ENCODE data around the gene EIF6. TPM values are rescaled to one million over a fixed set of nuclear protein-coding genes. Genes with fewer than 3 reads are reported as not detected.
"Not testable (repeated sequence)": the region's sequence is repeated elsewhere in the genome, so short reads cannot be mapped to it uniquely, and the experiment has no call there.

EIF6 gene
- total RNA-seq, 5 donors from 2014 or later (not counting 1 experiment from before 2014, with no cell fraction given): 43.8 to 70.7 (median 69.6) TPM

- Mint-ChIP-seq H3K4me1 (peaks cover 18 to 31% (median 26%) of the 10 kb centered on the region in 3 donors), H3K27me3 (no peaks in the 10 kb centered on the region), H3K36me3 (peaks cover 29% of the 10 kb centered on the region), H3K4me3 (no peak overlapping the region), H3K9me3 (no peaks in the 10 kb centered on the region), H3K27ac (peak overlapping the region; percentile 64 to 71)
- Histone ChIP-seq H3K27ac (ENCODE audit: low read length) (peak overlapping the region; percentile 62), H3K36me3 (ENCODE audit: control insufficient read depth in 2 of 2, extremely low read depth in 1 of 2, insufficient read depth in 1 of 2, low read length in 1 of 2) (no peaks in the 10 kb centered on the region), H3K9me3 (no peaks in the 10 kb centered on the region), H3K27me3 (replicated peaks in 1 of 2; ENCODE audit: control insufficient read depth in 2 of 2, extremely low read depth in 1 of 2, insufficient read depth in 2 of 2, low read length in 1 of 2) (no peaks in the 10 kb centered on the region), H3K4me1 (ENCODE audit: control insufficient read depth in 1 of 2, extremely low read depth in 1 of 2, insufficient read depth in 2 of 2, low read length in 2 of 2) (peaks cover 11 to 32% of the 10 kb centered on the region in 2 experiments), H3K4me3 (ENCODE audit: control insufficient read depth in 1 of 2, extremely low read depth in 1 of 2, low read length in 1 of 2) (no peak overlapping the region)
- 78% methylated on average over 2 of the region's 3 CpGs for WGBS (ENCODE audit: insufficient coverage)
- ChIA-PET POLR2A (interaction anchor here in 1 of 2 donors (0.6 kb wide), 1 partner anchor 43 kb away, joined by 3 read pairs; no protein-coding TSS in a partner anchor), CTCF (interaction anchor here in 1 of 2 donors (0.6 to 0.7 kb wide), 2 partner anchors 106 to 697 kb away, joined by 3 to 6 read pairs; no protein-coding TSS in a partner anchor)
- ATAC-seq (replicated peaks in 1 of 4) (no peak), DNase-seq (peak in 1 of 35 experiments; percentile 37)
Measured at GRCh38 chr20:35253010-35253409, 31.6 kb downstream of the EIF6 start.

GRCh38 chr20:35252598-35252997 lies 32.0 kb downstream of the EIF6 start:
- H3K27me3 ChIP-seq (replicated peaks in 1 of 2; ENCODE audit: control insufficient read depth in 2 of 2, extremely low read depth in 1 of 2, insufficient read depth in 2 of 2, low read length in 1 of 2); H3K4me3 ChIP-seq (ENCODE audit: control insufficient read depth in 1 of 2, extremely low read depth in 1 of 2, low read length in 1 of 2); H3K9me3 ChIP-seq; DNase-seq; H3K36me3 ChIP-seq (ENCODE audit: control insufficient read depth in 2 of 2, extremely low read depth in 1 of 2, insufficient read depth in 1 of 2, low read length in 1 of 2); H3K27me3 Mint-ChIP-seq; H3K9me3 Mint-ChIP-seq: not testable (repeated sequence)
- CTCF ChIA-PET: interaction anchor here in 1 of 2 donors (0.5 to 1.2 kb wide), 5 partner anchors 25 to 697 kb away, joined by 3 to 6 read pairs (median 4); partner anchors contain the start of gene EIF6
- Histone ChIP-seq H3K27ac (ENCODE audit: low read length) (peak overlapping the region; percentile 93), H3K4me1 (ENCODE audit: control insufficient read depth in 1 of 2, extremely low read depth in 1 of 2, insufficient read depth in 2 of 2, low read length in 2 of 2) (peaks cover 11 to 32% of the 10 kb centered on the region in 2 experiments)
- POLR2A ChIA-PET: interaction anchor here in 1 of 2 donors (0.7 kb wide), 1 partner anchor 427 kb away, joined by 3 read pairs; the partner anchor contains the start of gene NCOA6
- peak in 1 of 4 experiments; percentile 12 for ATAC-seq (replicated peaks in 1 of 4)
- WGBS (ENCODE audit: insufficient coverage): 100% methylated on average over 1 of the region's 2 CpGs
- H3K36me3 Mint-ChIP-seq: peaks cover 33% of the 10 kb centered on the region
- H3K27ac Mint-ChIP-seq: peak overlapping the region; percentile 97 to 98
- H3K4me1 Mint-ChIP-seq: peaks cover 18 to 31% (median 26%) of the 10 kb centered on the region in 3 donors
- peak overlapping the region; percentile 47 to 52 (median 52) for H3K4me3 Mint-ChIP-seq

GRCh38 chr20:35252037-35252461 lies 32.5 kb downstream of the EIF6 start:
- H3K4me1 Mint-ChIP-seq: peaks cover 18 to 31% (median 26%) of the 10 kb centered on the region in 3 donors
- peak; percentile 72 to 95 (median 86) for ATAC-seq (replicated peaks in 1 of 4)
- peak in 31 of 35 experiments; percentile 16 to 74 (median 39) for DNase-seq
- Histone ChIP-seq H3K9me3 (no peaks in the 10 kb centered on the region), H3K36me3 (ENCODE audit: control insufficient read depth in 2 of 2, extremely low read depth in 1 of 2, insufficient read depth in 1 of 2, low read length in 1 of 2) (peaks cover 0 to 2% of the 10 kb centered on the region in 2 donors), H3K27ac (ENCODE audit: low read length) (peak overlapping the region; percentile 93), H3K27me3 (replicated peaks in 1 of 2; ENCODE audit: control insufficient read depth in 2 of 2, extremely low read depth in 1 of 2, insufficient read depth in 2 of 2, low read length in 1 of 2) (no peaks in the 10 kb centered on the region), H3K4me1 (ENCODE audit: control insufficient read depth in 1 of 2, extremely low read depth in 1 of 2, insufficient read depth in 2 of 2, low read length in 2 of 2) (peaks cover 11 to 32% of the 10 kb centered on the region in 2 experiments), H3K4me3 (ENCODE audit: control insufficient read depth in 1 of 2, extremely low read depth in 1 of 2, low read length in 1 of 2) (no peak overlapping the region)
- POLR2A ChIA-PET: interaction anchor here in 1 of 2 donors (0.7 kb wide), 1 partner anchor 426 kb away, joined by 3 read pairs; the partner anchor contains the start of gene NCOA6
- H3K27ac Mint-ChIP-seq: peak overlapping the region; percentile 97 to 98
- H3K27me3 Mint-ChIP-seq: no peaks in the 10 kb centered on the region
- no peaks in the 10 kb centered on the region for H3K9me3 Mint-ChIP-seq
- peaks cover 34% of the 10 kb centered on the region for H3K36me3 Mint-ChIP-seq
- peak overlapping the region; percentile 47 to 52 (median 52) for H3K4me3 Mint-ChIP-seq
- CTCF ChIA-PET: interaction anchor here in 1 of 2 donors (0.5 to 1.2 kb wide), 4 partner anchors 24 to 182 kb away, joined by 3 to 4 read pairs (median 4); partner anchors contain the start of gene EIF6
- 17% methylated on average over 1 of the region's 2 CpGs for WGBS (ENCODE audit: insufficient coverage)

GRCh38 chr20:35251613-35251940 lies 33.0 kb downstream of the EIF6 start:
- H3K27ac Mint-ChIP-seq: peak overlapping the region; percentile 97 to 98
- no peaks in the 10 kb centered on the region for H3K9me3 Mint-ChIP-seq
- no peak overlapping the region for H3K4me3 ChIP-seq (ENCODE audit: control insufficient read depth in 1 of 2, extremely low read depth in 1 of 2, low read length in 1 of 2)
- ChIA-PET POLR2A (interaction anchor here in 1 of 2 donors (0.7 kb wide), 1 partner anchor 25 kb away, joined by 8 read pairs; no protein-coding TSS in a partner anchor), CTCF (interaction anchor here in 1 of 2 donors (0.7 to 1.2 kb wide), 4 partner anchors 24 to 296 kb away, joined by 3 to 4 read pairs (median 4); no protein-coding TSS in a partner anchor)
- H3K27me3 Mint-ChIP-seq: no peaks in the 10 kb centered on the region
- peak overlapping the region; percentile 93 for H3K27ac ChIP-seq (ENCODE audit: low read length)
- 92% methylated on average over 2 of the region's 2 CpGs for WGBS (ENCODE audit: insufficient coverage)
- peaks cover 0 to 2% of the 10 kb centered on the region in 2 donors for H3K36me3 ChIP-seq (ENCODE audit: control insufficient read depth in 2 of 2, extremely low read depth in 1 of 2, insufficient read depth in 1 of 2, low read length in 1 of 2)
- no peaks in the 10 kb centered on the region for H3K9me3 ChIP-seq
- H3K4me3 Mint-ChIP-seq: peak overlapping the region in 2 of 3 donors; percentile 41 to 52
- peaks cover 18 to 31% (median 26%) of the 10 kb centered on the region in 3 donors for H3K4me1 Mint-ChIP-seq
- DNase-seq (no peak), ATAC-seq (replicated peaks in 1 of 4) (no peak)
- peaks cover 11 to 32% of the 10 kb centered on the region in 2 experiments for H3K4me1 ChIP-seq (ENCODE audit: control insufficient read depth in 1 of 2, extremely low read depth in 1 of 2, insufficient read depth in 2 of 2, low read length in 2 of 2)
- H3K27me3 ChIP-seq (replicated peaks in 1 of 2; ENCODE audit: control insufficient read depth in 2 of 2, extremely low read depth in 1 of 2, insufficient read depth in 2 of 2, low read length in 1 of 2): no peaks in the 10 kb centered on the region
- peaks cover 32% of the 10 kb centered on the region for H3K36me3 Mint-ChIP-seq

- peaks cover 20% of the 10 kb centered on the region for H3K36me3 Mint-ChIP-seq
- H3K4me1 Mint-ChIP-seq: peaks cover 18 to 29% (median 24%) of the 10 kb centered on the region in 3 donors
- no peak overlapping the region for H3K27ac Mint-ChIP-seq
- Histone ChIP-seq H3K27me3 (replicated peaks in 1 of 2; ENCODE audit: control insufficient read depth in 2 of 2, extremely low read depth in 1 of 2, insufficient read depth in 2 of 2, low read length in 1 of 2) (no peaks in the 10 kb centered on the region), H3K27ac (ENCODE audit: low read length) (no peak overlapping the region), H3K36me3 (ENCODE audit: control insufficient read depth in 2 of 2, extremely low read depth in 1 of 2, insufficient read depth in 1 of 2, low read length in 1 of 2) (peaks cover 0 to 2% of the 10 kb centered on the region in 2 donors), H3K4me3 (ENCODE audit: control insufficient read depth in 1 of 2, extremely low read depth in 1 of 2, low read length in 1 of 2) (no peak overlapping the region), H3K9me3 (no peaks in the 10 kb centered on the region), H3K4me1 (ENCODE audit: control insufficient read depth in 1 of 2, extremely low read depth in 1 of 2, insufficient read depth in 2 of 2, low read length in 2 of 2) (peaks cover 11 to 32% of the 10 kb centered on the region in 2 experiments)
- ChIA-PET CTCF (interaction anchor here (0.7 to 0.8 kb wide), 4 partner anchors 11 to 63 kb away, joined by 3 to 7 read pairs (median 4); no protein-coding TSS in a partner anchor), POLR2A (no interaction called here)
- DNase-seq (no peak), ATAC-seq (replicated peaks in 1 of 4) (no peak)
- WGBS (ENCODE audit: insufficient coverage): 80% methylated on average over 3 of the region's 9 CpGs
- H3K9me3 Mint-ChIP-seq: no peaks in the 10 kb centered on the region
- H3K27me3 Mint-ChIP-seq: no peaks in the 10 kb centered on the region
- no peak overlapping the region for H3K4me3 Mint-ChIP-seq
Measured at GRCh38 chr20:35248641-35249475, 35.7 kb downstream of the EIF6 start.

GRCh38 chr20:35246723-35247122 lies 37.8 kb downstream of the EIF6 start:
- H3K9me3 Mint-ChIP-seq: no peaks in the 10 kb centered on the region
- H3K4me3 Mint-ChIP-seq: no peak overlapping the region
- CTCF ChIA-PET: no interaction called here
- ATAC-seq (replicated peaks in 1 of 4) (no peak), DNase-seq (no peak)
- Histone ChIP-seq H3K36me3 (ENCODE audit: control insufficient read depth in 2 of 2, extremely low read depth in 1 of 2, insufficient read depth in 1 of 2, low read length in 1 of 2) (peaks cover 0 to 2% of the 10 kb centered on the region in 2 donors), H3K4me1 (ENCODE audit: control insufficient read depth in 1 of 2, extremely low read depth in 1 of 2, insufficient read depth in 2 of 2, low read length in 2 of 2) (peaks cover 4 to 19% of the 10 kb centered on the region in 2 experiments), H3K9me3 (no peaks in the 10 kb centered on the region), H3K4me3 (ENCODE audit: control insufficient read depth in 1 of 2, extremely low read depth in 1 of 2, low read length in 1 of 2) (no peak overlapping the region), H3K27me3 (replicated peaks in 1 of 2; ENCODE audit: control insufficient read depth in 2 of 2, extremely low read depth in 1 of 2, insufficient read depth in 2 of 2, low read length in 1 of 2) (no peaks in the 10 kb centered on the region), H3K27ac (ENCODE audit: low read length) (no peak overlapping the region)
- POLR2A ChIA-PET: interaction anchor here in 1 of 2 donors (0.6 kb wide), 1 partner anchor 38 kb away, joined by 4 read pairs; the partner anchor contains the start of gene EIF6
- peaks cover 14% of the 10 kb centered on the region for H3K36me3 Mint-ChIP-seq
- no peaks in the 10 kb centered on the region for H3K27me3 Mint-ChIP-seq
- peaks cover 8 to 15% (median 12%) of the 10 kb centered on the region in 3 donors for H3K4me1 Mint-ChIP-seq
- H3K27ac Mint-ChIP-seq: no peak overlapping the region
- 97% methylated on average over 12 of the region's 12 CpGs for WGBS (ENCODE audit: insufficient coverage)
